KG1 (cell line): Measurements from ENCODE around the gene MC1R.

Source experiments
- DNase-seq: peaks from one replicate; lab custom pipeline; 2025; lab: John Stamatoyannopoulos, UW

MC1R gene

DNA sequence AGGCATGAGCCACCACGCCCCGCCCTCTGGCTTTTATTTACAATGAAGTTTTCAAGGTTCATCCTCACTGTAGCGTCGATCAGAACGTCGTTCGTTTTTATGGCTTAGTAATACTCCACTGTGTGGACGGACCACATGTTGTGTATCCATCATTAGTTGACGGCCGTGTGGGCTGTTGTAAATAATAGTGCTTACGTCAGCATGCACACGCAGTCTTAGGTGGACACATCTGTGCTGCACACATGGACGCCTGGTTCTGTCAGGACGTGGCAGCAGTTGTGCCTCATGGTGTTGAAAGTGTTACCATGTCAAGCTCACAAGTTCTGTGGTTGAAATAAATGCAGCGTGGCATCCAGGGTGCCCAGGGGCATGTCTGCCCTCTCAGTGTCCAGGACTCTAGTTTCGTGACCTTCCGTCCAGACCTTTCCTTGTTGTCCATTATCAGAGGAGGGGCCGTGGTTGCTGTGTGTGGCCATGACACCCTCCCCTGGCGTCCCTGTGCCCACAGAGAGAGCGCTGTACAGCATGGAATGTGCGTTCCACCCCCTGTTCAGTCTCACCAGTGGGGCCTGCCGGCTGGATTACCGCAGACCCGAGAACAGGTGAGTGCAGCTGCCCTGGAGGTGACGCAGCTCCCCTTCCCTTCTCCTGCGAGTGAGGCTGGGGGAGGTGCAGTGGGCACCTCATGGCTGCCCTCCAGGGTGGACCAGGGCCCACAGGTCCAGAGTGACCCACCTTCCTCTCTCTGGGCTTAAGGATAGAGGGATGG lies 23.0 kb upstream of the MC1R start:
- no peak for DNase-seq

DNA sequence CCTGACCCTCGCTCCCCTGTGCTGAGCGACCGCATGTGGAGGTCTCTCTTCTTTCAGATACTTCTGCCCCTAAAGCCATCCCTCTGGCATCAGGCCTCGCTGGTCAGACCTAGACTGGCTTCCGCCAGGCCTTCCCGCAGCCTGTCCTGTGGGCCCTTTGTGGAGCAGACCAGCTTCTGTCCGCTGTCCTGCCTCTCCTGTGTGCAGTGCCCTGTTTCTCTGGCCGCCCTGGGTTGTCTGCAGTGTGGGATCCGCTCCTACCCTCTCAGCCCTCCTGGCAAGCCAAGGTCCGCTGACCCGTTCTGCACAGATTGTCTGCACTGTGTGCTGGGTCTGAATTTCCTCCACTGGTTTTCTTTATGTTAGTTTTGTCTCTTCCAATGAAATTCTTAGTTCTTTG lies 21.5 kb upstream of the MC1R start:
- DNase-seq, result no peak

GRCh38 chr16:89898201-89898967 lies 20.3 kb upstream of the MC1R start:
- no peak for DNase-seq

DNA sequence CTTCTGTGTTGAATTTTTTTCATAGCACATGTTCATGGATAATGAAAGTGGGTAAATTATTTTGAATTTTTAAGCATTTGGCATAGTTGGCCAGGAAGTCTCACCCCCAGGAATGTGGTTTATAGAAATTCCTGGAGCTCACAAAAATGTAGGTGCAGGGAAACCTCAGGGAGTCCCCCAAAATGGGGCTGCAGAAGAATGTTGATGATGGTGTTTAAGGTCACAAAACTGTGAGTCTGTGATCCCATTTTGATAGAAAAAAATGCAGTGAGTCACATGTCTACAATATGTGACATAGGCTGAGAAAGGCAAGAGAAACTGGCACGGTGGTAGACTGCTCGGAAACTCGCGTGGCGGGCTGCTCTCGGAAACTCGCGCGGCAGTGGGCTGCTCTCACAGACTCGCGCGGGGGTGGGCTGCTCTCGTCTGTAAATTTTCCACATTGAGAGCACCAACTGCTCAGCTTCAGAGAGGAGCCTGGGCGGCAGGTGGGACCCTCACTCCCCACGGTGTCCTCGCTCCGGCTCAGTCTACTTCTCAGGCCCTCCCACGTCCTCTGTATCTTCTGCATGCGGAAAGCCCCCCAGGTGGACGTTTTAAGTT lies 18.7 kb upstream of the MC1R start:
- DNase-seq, result no peak

DNA sequence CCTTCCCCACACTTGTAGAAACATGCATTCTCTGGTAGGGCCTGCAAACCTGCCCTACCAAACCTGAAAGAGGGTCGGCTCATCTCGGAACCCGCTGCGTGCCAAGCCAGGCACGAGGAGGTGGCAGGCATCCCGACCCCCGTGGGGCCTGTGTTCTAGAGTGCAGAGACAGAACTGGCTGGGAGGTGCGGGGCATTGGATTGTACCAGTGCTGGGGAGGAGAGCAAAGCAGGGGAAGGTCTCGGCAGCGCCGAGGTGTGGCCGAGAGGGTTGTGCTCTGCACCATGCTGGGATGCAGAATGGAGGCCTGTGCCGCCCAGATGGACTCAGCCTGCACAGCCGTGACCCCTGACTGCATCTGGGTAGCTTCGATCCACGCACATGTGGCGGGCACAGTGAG lies 17.8 kb upstream of the MC1R start:
- DNase-seq, result no peak

- no peak for DNase-seq
Observed at GRCh38 chr16:89902980-89903379, 15.7 kb upstream of the MC1R start.

GRCh38 chr16:89903908-89904515 lies 14.7 kb upstream of the MC1R start:
- DNase-seq, result no peak

GRCh38 chr16:89904606-89905510 lies 13.8 kb upstream of the MC1R start:
- DNase-seq, result no peak

DNA sequence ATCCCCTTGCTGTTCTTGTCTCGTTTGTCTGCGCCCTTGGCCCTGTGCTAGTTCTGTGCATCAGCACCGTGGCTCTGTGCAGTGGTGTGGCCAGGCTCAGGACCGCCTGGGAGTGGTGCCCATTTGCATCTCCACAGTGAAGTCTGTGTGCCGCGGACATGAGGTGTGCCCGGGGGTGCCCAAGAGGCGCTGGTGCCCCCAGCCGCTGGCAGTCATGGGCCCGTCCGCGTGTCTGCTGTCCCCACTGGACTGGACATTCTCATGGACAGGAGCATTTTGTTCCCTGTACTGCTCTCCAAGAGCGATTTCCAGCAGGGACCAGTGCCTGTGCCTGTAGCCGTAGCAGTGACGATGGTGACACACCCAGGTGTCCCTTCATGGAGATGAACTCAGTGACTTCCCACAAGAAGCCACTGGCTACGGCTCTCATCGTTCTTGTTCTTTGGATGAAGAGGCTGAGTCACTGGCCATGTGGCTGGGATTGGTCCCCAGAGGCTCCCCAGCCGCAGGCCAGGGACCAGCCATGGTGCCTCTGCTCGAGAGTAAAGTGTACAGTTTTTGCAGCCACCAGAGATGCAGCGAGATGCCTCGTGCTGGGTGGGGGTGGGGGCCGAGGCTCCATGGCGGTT lies 13.0 kb upstream of the MC1R start:
- no peak for DNase-seq

- DNase-seq, result no peak
Observed at GRCh38 chr16:89906140-89907025, 12.3 kb upstream of the MC1R start.

GRCh38 chr16:89907055-89907814 lies 11.4 kb upstream of the MC1R start:
- no peak for DNase-seq

DNA sequence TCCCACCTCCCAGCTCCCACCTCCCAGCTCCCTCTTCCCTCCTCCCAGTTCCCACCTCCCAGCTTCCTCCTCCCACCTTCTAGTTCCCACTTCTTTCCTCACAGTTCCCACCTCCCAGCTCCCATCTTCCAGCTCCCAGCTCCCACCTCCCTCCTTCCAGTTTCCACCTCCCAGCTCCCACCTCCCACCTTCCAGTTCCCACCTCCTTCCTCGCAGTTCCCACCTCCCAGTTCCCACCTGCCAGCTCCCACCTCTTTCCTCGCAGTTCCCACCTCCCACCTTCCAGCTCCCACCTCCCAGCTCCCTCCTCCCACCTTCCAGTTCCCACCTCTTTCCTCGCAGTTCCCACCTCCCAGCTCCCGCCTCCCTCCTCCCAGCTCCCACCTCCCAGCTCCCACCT lies 10.4 kb upstream of the MC1R start:
- no peak for DNase-seq

DNA sequence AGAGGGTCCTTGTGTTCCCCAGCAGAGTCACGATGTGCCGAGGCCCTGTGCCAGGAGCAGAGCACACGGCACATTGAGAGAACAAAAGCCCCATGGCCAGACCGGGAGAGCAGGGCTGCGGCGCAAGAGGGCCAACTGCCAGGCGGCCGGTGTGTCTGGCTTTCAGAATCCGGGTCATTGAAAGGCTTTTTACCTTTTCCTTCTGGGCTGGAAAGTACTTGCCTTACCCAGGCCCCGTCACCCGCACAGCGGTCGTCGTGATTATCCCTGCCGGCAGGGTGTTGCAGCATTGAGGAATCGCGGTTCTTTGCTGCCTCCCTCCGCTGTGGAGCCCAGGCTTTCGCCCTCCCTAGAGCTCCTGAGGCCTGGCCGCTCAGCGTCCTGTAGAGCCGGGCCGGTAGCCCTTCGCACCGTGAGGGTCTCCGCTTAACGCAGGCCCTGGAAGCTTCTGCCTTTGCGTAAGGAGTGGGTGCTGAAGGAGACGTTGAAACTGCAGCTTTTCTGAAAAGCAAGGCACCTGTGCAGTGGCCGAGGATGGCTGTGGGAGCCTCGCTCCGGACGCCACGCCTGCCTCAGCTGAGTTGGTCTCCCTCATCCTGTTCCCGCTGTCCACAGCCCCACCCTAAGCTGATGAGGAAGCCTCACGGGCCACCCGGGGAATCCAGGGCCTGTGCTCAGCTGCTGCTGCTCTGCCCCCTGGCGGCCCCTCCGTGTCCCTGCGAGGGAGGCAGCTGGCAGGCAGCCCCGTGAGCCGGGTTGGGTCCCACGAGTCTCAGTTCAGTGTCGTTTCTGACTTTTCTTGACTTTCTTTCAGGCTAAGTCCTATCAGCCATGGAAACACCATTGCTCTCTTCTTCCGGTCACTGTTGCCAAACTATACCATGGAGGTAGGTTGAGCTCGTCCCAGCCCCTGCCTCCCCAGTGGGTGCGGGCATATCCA lies 8.6 kb upstream of the MC1R start:
- DNase-seq, result no peak

GRCh38 chr16:89910717-89911354 lies 7.8 kb upstream of the MC1R start:
- no peak for DNase-seq

DNA sequence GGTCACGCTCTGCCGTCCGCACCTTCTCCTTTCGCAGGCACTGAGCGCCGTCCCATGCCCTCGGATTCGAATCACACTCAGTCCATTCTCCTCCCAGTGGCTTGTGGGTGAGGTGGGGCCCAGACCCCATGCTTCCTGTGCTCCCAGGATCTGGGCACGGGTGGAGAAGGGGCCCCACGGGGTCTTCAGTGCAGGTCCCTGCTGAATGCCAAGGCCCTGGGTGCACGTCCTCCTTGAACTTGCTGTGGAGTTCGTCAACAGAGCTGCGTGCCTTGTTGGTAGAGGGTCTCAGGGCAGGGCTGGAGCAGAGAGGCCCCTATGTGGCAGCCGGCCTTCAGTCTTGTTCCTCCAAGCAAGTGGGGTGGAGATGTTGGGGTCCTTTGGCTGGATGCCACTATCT lies 7.3 kb upstream of the MC1R start:
- DNase-seq, result no peak

DNA sequence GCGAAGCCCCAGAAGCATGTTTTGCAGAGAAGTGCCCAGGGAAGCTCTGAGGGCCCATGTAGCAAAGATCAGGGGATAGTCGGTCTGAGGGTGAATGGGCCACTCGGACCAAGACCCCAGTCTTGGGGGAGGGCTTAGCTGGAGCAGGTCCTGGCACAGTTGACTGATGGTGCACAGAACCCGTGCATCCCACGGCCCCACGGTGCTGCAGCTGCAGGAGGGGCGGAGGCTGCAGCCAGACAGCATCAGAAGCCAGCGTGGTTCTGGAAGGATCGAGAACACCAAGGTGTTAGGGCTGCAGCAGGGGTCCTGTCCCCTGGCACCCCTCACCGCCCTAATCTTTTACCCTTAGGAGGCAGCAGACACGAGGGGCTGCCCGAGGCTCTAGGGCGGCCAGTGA lies 6.5 kb upstream of the MC1R start:
- DNase-seq, result no peak

DNA sequence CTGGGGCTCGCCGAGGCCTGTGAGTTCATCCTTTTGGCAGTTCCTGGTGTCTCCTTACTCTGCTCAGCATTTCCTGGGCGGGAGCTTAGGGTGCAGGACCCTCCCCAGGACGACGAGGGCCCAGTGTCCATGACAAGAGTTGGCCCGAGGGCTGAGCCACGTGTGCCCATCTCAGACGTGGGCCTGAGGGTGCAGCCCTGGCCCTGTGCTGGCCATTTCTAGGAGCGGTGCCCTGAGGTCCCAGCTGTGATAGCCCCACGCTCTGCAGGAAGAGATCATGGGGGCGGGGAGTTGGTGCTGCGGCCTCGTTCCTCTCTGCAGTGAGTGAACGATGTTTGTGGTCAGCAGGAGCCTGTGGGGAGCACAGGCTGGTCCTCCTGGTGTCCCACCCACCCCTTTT lies 6.0 kb upstream of the MC1R start:
- no peak for DNase-seq
